Transverse colon (tissue), 4 donors: ENCODE measurements around the gene GRM1.

Experiments used
- CTCF ChIP-seq, 5 experiments: fragments of 200-600 bp in 3 of 5; fragments of 450-650 bp in 2 of 5; sonication (generic) in 3 of 5; IDR thresholded peaks; 1 replicate in 2 of 5; 2 replicates in 3 of 5; pipeline ENCODE4 v1.5.1; 2016 to 2017; ENCODE audit warnings: antibody characterized with exemption in 5 of 5, inconsistent platforms in 3 of 5, mild to moderate bottlenecking in 2 of 5, moderate library complexity in 1 of 5
- EP300 ChIP-seq: sonication (generic); formaldehyde crosslinking; IDR thresholded peaks from one replicate; pipeline ENCODE4 v1.6.1; 2017; ENCODE audit warnings: antibody characterized with exemption, low read depth
- POLR2A ChIP-seq: fragments of 450-650 bp; IDR thresholded peaks from one replicate; pipeline ENCODE4 v1.6.1; 2016; ENCODE audit warnings: antibody characterized with exemption, mild to moderate bottlenecking, moderate library complexity
- POLR2AphosphoS5 ChIP-seq, 3 donors: sonication (generic); formaldehyde crosslinking; IDR thresholded peaks; one replicate each; pipeline ENCODE4 v1.6.1; 2016; ENCODE audit warnings: antibody characterized with exemption in 3 of 3

- TF ChIP-seq CTCF (IDR thresholded peaks at IDR 0.05) (no peak), POLR2A (no peak), EP300 (no peak), POLR2AphosphoS5 (IDR thresholded peaks at IDR 0.05) (no peak)
Measured at GRCh38 chr6:146191612-146192011, 162.8 kb downstream of the GRM1 start.
